HCT116 (cell line): ENCODE data around the gene C11orf21. TPM values are rescaled to one million over a fixed set of nuclear protein-coding genes. Genes with fewer than 3 reads are reported as not detected.

ENCODE experiments used
- ATAC-seq: fragments of 200-7000 bp; cut with Tn5 transposase; 2 replicates; pipeline ENCODE4 v1.9.1; 2020; ENCODE audit warnings: mild to moderate bottlenecking, moderate library complexity
- BruUV-seq: library from RNA; stranded (reverse); fragments of 400-500 nt; replicated peaks from 2 replicates; lab custom pipeline; 2021; lab: Mats Ljungman, UMichigan
- CTCF ChIA-PET: fragments of 300-600 bp; sonication (Branson Sonifier 250); formaldehyde crosslinking; loops from one replicate; lab custom pipeline; 2021; ENCODE audit warnings: antibody characterized with exemption; lab: Charles Lee
- POLR2A ChIA-PET: fragments of 300-600, 350-600 bp; sonication (Branson Sonifier 250); formaldehyde crosslinking; loops from one replicate; lab custom pipeline; 2021; ENCODE audit warnings: antibody characterized with exemption; lab: Charles Lee
- RAD21 ChIA-PET, 2 experiments: fragments of 300-600 bp; sonication (Branson Sonifier 250); formaldehyde crosslinking; loops; one replicate each; lab custom pipeline; 2023; ENCODE audit warnings: low total read pairs in 2 of 2; ENCODE audit not compliant: uncharacterized antibody in 2 of 2, unreplicated experiment in 2 of 2, low non-redundant PET in 1 of 2; lab: Charles Lee
- DNase-seq: peaks from one replicate; pipeline ENCODE4 v3.0.0-alpha.2; 2010; ENCODE audit warnings: low read depth, low spot score
- H2AFZ ChIP-seq: fragments of 200-600 bp; shearing (Covaris generic), sonication (generic); 2 replicates; pipeline ENCODE4 v1.6.1; 2017; ENCODE audit warnings: low read depth, mixed run types, mixed read lengths, antibody characterized with exemption, low read length; ENCODE audit not compliant: poor library complexity, severe bottlenecking
- H3K27ac ChIP-seq: 2 replicates; pipeline ENCODE4 v1.5.1; 2012; ENCODE audit warnings: low read depth, low read length
- H3K27me3 ChIP-seq: fragments of 200-600 bp; sonication (generic); 2 replicates; pipeline ENCODE4 v1.6.1; 2016; ENCODE audit warnings: mixed run types, low read length, mixed read lengths; ENCODE audit not compliant: insufficient read depth
- H3K36me3 ChIP-seq, 2 experiments: fragments of 200-500 bp in 1 of 2; fragments of 200-600 bp in 1 of 2; sonication (Bioruptor generic) in 1 of 2; sonication (generic) in 1 of 2; 2 replicates each; pipeline versions ENCODE4 v1.5.1 to v1.6.1; 2014 to 2016; ENCODE audit warnings: low read length in 2 of 2, inconsistent platforms in 1 of 2, mixed read lengths in 1 of 2, mixed run types in 1 of 2; ENCODE audit not compliant: insufficient read depth in 2 of 2, control insufficient read depth in 1 of 2
- H3K4me1 ChIP-seq, 2 experiments: fragments of 200-600 bp in 1 of 2; sonication (generic) in 1 of 2; 2 replicates each; pipeline versions ENCODE4 v1.5.1 to v1.6.1; 2012 to 2017; ENCODE audit warnings: low read length in 2 of 2, inconsistent platforms in 1 of 2, mild to moderate bottlenecking in 1 of 2, mixed read lengths in 1 of 2, mixed run types in 1 of 2, moderate library complexity in 1 of 2; ENCODE audit not compliant: insufficient read depth in 2 of 2, control insufficient read depth in 1 of 2
- H3K4me2 ChIP-seq: fragments of 200-600 bp; sonication (generic); 2 replicates; pipeline ENCODE4 v1.6.1; 2017; ENCODE audit warnings: mixed run types, low read length, mixed read lengths
- H3K4me3 ChIP-seq, 2 experiments: fragments of 200-600 bp in 1 of 2; sonication (generic) in 1 of 2; replicated peaks in 1 of 2; 2 replicates each; pipeline ENCODE4 v1.5.1; 2011 to 2016; ENCODE audit warnings: low read length in 2 of 2, control low read depth in 1 of 2, low read depth in 1 of 2, mild to moderate bottlenecking in 1 of 2, mixed read lengths in 1 of 2, mixed run types in 1 of 2
- H3K79me2 ChIP-seq: fragments of 200-600 bp; sonication (generic); 2 replicates; pipeline ENCODE4 v1.6.1; 2017; ENCODE audit warnings: mild to moderate bottlenecking, mixed run types, low read length, moderate library complexity, mixed read lengths; ENCODE audit not compliant: insufficient read depth
- H3K9ac ChIP-seq: fragments of 200-600 bp; sonication (generic); 2 replicates; pipeline ENCODE4 v1.6.1; 2016; ENCODE audit warnings: low read length, mixed read lengths
- H3K9me2 ChIP-seq: fragments of 200-600 bp; sonication (generic), shearing (Covaris generic); 2 replicates; pipeline ENCODE4 v1.6.1; 2017; ENCODE audit warnings: mixed run types, mild to moderate bottlenecking, moderate library complexity; ENCODE audit not compliant: insufficient read depth
- H3K9me3 ChIP-seq, 2 experiments: fragments of 200-500 bp in 1 of 2; fragments of 200-600 bp in 1 of 2; sonication (Bioruptor generic) in 1 of 2; sonication (generic) in 1 of 2; 2 replicates each; pipeline ENCODE4 v1.6.1; 2014 to 2017; ENCODE audit warnings: low read length in 2 of 2, mixed read lengths in 2 of 2, inconsistent platforms in 1 of 2, low read depth in 1 of 2, mild to moderate bottlenecking in 1 of 2, mixed run types in 1 of 2, moderate library complexity in 1 of 2; ENCODE audit not compliant: control insufficient read depth in 1 of 2, insufficient read depth in 1 of 2
- H4K20me1 ChIP-seq: fragments of 200-600 bp; sonication (generic), shearing (Covaris generic); 2 replicates; pipeline ENCODE4 v1.6.1; 2017; ENCODE audit warnings: mixed run types, mild to moderate bottlenecking, moderate library complexity; ENCODE audit not compliant: insufficient read depth
- CBX3 ChIP-seq: IDR thresholded peaks from 2 replicates; pipeline ENCODE4 v1.6.1; 2012; ENCODE audit warnings: low read depth
- EZH2 ChIP-seq: fragments of 200-600 bp; sonication (generic); IDR thresholded peaks from 2 replicates; pipeline ENCODE4 v1.6.1; 2017; ENCODE audit warnings: antibody characterized with exemption, mixed run types
- FOSL1 ChIP-seq: IDR thresholded peaks from 2 replicates; pipeline ENCODE4 v1.6.1; 2012; ENCODE audit warnings: low read depth
- POLR2A ChIP-seq: IDR thresholded peaks from 2 replicates; pipeline ENCODE4 v1.7.0; 2011; ENCODE audit warnings: borderline replicate concordance; ENCODE audit not compliant: insufficient read depth, insufficient read length; ENCODE audit errors: extremely low read depth
- RAD21 ChIP-seq: IDR thresholded peaks from 2 replicates; pipeline ENCODE4 v1.6.1; 2012; ENCODE audit warnings: low read depth, mild to moderate bottlenecking
- SIN3A ChIP-seq: IDR thresholded peaks from 2 replicates; pipeline ENCODE4 v1.6.1; 2012; ENCODE audit warnings: low read depth
- SP1 ChIP-seq: IDR thresholded peaks from 2 replicates; pipeline ENCODE4 v1.6.1; 2012; ENCODE audit warnings: low read depth
- TCF7L2 ChIP-seq: IDR thresholded peaks from 2 replicates; pipeline ENCODE4 v1.7.0; 2011; ENCODE audit warnings: borderline replicate concordance, inconsistent platforms; ENCODE audit not compliant: insufficient read depth, insufficient read length; ENCODE audit errors: extremely low read depth
- YY1 ChIP-seq: IDR thresholded peaks from 2 replicates; pipeline ENCODE4 v1.6.1; 2011; ENCODE audit warnings: low read length, low read depth, moderate library complexity, mild to moderate bottlenecking; ENCODE audit not compliant: insufficient replicate concordance; ENCODE audit errors: extremely low read depth
- ZFX ChIP-seq: fragments of 450-650 bp; IDR thresholded peaks from 2 replicates; pipeline ENCODE4 v1.6.1; 2017
- ZNF274 ChIP-seq: fragments of 200-500 bp; sonication (Bioruptor generic); IDR thresholded peaks from 2 replicates; pipeline ENCODE4 v1.6.1; 2014; ENCODE audit warnings: mild to moderate bottlenecking, low read depth, low read length, inconsistent platforms
- intact Hi-C: fragments of 100-400 bp; cut with micrococcal nuclease; formaldehyde crosslinking; loops from 2 replicates; pipeline ENCODE4 v1.10.0; 2022
- total RNA-seq: library from RNA; stranded (reverse); gene quantifications from one replicate; pipeline ENCODE4 v1.2.1, GENCODE V29; 2021; ENCODE audit not compliant: unreplicated experiment
- TF ChIP-seq, protein P1 (sequence below): IDR thresholded peaks from 2 replicates; pipeline ENCODE4 v1.6.1; 2012; ENCODE audit warnings: low read depth
- TF ChIP-seq, protein P2 (sequence below): IDR thresholded peaks from 2 replicates; pipeline ENCODE4 v1.6.1; 2012
- TF ChIP-seq, protein P3 (sequence below): IDR thresholded peaks from 2 replicates; pipeline ENCODE4 v1.6.1; 2011; ENCODE audit warnings: mild to moderate bottlenecking, low read length, moderate library complexity; ENCODE audit not compliant: insufficient replicate concordance; ENCODE audit errors: extremely low read depth

The C11orf21 gene
- total RNA-seq, 1 experiment from 2014 or later, result not detected

DNA sequence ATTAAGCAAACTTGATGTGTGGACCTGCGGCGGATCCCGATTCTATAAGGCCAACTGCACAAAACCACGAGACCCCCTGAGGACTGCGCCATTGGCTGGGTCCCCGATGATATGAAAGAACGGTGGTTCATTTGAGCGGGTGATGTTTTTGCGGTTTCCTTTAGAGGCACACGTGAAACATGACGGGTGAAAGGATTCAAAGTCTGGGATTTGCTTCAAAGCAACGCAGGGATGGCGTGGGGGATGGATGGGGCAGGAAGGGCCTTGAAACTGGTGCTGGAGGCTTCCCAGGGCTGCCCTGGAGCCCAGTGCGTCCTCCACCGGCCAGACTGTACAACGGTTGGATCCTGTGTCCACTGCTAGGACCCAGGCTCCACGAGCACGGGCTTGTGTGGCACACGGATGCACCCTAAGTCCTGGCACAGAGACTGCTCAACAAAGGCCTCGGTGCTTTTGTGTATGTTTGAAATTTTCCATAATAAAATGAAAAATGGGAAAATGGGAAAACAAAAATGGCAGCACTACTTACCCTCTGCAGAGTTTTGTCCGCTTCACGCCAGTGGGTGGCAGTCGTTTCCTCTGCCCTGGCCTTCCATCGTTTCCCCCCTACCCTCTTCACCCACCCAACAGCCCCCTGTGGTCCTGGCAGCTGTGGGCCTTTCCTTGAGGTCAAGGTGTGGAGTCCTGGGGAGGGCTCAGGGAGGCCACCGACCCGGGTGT lies 35.0 kb downstream of the C11orf21 start:
- no TSS peak for BruUV-seq
- DNase-seq (no peak), ATAC-seq (no peak)
- no peak overlapping the region for H3K27ac ChIP-seq
- ChIA-PET RAD21 (no interaction called here), CTCF (no interaction called here), POLR2A (no interaction called here)
- H3K9ac ChIP-seq, result no peak overlapping the region
- H3K9me2 ChIP-seq, result no peaks in the 10 kb centered on the region
- H3K4me2 ChIP-seq, result no peak overlapping the region
- peaks cover 0 to 10% of the 10 kb centered on the region in 2 experiments; a peak in 2 of 4 replicates for H3K4me1 ChIP-seq
- no peak overlapping the region for H2AFZ ChIP-seq
- H3K79me2 ChIP-seq, result no peaks in the 10 kb centered on the region
- no peak overlapping the region for H3K4me3 ChIP-seq
- H3K36me3 ChIP-seq, result no peaks in the 10 kb centered on the region
- H4K20me1 ChIP-seq, result no peaks in the 10 kb centered on the region
- TF ChIP-seq, protein P1, sequence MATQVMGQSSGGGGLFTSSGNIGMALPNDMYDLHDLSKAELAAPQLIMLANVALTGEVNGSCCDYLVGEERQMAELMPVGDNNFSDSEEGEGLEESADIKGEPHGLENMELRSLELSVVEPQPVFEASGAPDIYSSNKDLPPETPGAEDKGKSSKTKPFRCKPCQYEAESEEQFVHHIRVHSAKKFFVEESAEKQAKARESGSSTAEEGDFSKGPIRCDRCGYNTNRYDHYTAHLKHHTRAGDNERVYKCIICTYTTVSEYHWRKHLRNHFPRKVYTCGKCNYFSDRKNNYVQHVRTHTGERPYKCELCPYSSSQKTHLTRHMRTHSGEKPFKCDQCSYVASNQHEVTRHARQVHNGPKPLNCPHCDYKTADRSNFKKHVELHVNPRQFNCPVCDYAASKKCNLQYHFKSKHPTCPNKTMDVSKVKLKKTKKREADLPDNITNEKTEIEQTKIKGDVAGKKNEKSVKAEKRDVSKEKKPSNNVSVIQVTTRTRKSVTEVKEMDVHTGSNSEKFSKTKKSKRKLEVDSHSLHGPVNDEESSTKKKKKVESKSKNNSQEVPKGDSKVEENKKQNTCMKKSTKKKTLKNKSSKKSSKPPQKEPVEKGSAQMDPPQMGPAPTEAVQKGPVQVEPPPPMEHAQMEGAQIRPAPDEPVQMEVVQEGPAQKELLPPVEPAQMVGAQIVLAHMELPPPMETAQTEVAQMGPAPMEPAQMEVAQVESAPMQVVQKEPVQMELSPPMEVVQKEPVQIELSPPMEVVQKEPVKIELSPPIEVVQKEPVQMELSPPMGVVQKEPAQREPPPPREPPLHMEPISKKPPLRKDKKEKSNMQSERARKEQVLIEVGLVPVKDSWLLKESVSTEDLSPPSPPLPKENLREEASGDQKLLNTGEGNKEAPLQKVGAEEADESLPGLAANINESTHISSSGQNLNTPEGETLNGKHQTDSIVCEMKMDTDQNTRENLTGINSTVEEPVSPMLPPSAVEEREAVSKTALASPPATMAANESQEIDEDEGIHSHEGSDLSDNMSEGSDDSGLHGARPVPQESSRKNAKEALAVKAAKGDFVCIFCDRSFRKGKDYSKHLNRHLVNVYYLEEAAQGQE, result no peak
- TF ChIP-seq CBX3, result no peak
- no peak for TF ChIP-seq SP1
- TF ChIP-seq ZNF274, result no peak
- TF ChIP-seq, protein P2, sequence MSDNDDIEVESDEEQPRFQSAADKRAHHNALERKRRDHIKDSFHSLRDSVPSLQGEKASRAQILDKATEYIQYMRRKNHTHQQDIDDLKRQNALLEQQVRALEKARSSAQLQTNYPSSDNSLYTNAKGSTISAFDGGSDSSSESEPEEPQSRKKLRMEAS, result no peak
- TF ChIP-seq FOSL1, result no peak
- TF ChIP-seq, protein P3, sequence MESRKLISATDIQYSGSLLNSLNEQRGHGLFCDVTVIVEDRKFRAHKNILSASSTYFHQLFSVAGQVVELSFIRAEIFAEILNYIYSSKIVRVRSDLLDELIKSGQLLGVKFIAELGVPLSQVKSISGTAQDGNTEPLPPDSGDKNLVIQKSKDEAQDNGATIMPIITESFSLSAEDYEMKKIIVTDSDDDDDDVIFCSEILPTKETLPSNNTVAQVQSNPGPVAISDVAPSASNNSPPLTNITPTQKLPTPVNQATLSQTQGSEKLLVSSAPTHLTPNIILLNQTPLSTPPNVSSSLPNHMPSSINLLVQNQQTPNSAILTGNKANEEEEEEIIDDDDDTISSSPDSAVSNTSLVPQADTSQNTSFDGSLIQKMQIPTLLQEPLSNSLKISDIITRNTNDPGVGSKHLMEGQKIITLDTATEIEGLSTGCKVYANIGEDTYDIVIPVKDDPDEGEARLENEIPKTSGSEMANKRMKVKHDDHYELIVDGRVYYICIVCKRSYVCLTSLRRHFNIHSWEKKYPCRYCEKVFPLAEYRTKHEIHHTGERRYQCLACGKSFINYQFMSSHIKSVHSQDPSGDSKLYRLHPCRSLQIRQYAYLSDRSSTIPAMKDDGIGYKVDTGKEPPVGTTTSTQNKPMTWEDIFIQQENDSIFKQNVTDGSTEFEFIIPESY, result no peak
- no peak for TF ChIP-seq SIN3A
- TF ChIP-seq YY1, result no peak
- no peak for TF ChIP-seq EZH2
- TF ChIP-seq RAD21, result no peak
- no peak for TF ChIP-seq TCF7L2
- no peak for TF ChIP-seq ZFX
- no peak for TF ChIP-seq POLR2A
- TF ChIP-seq, all 23 proteins: peak for 0
- no peaks in the 10 kb centered on the region for H3K27me3 ChIP-seq
- intact Hi-C loops, result no loop called here
- H3K9me3 ChIP-seq, result no peaks in the 10 kb centered on the region
